Epithelial cell of proximal tubule (primary cell): Measurements from ENCODE around the gene IL24. TPM values are rescaled to one million over a fixed set of nuclear protein-coding genes. Genes with fewer than 3 reads are reported as not detected.

ENCODE experiments used
- DNase-seq: peaks from one replicate; pipeline ENCODE4 v3.0.0-alpha.2; 2011; ENCODE audit warnings: low read depth
- H3K4me3 ChIP-seq: 2 replicates; pipeline ENCODE4 v1.5.1; 2011; ENCODE audit warnings: low read depth, mild to moderate bottlenecking, low read length
- CTCF ChIP-seq: conservative IDR thresholded peaks from 2 replicates; pipeline ENCODE4 v1.5.1; 2012; ENCODE audit warnings: low read depth, mild to moderate bottlenecking, low read length
- total RNA-seq: library from RNA; depleted of rRNA; stranded (reverse); fragments of >200 nt; gene quantifications from 2 replicates; pipeline ENCODE4 v1.2.3, GENCODE V29; 2015

IL24 gene
- total RNA-seq, 1 donor from 2014 or later: 1.1 TPM

GRCh38 chr1:206909883-206910318 is 12.7 kb downstream of the IL24 start:
- no peak for TF ChIP-seq CTCF
- peak overlapping the region; percentile 55 for H3K4me3 ChIP-seq
- DNase-seq: no peak

- peak; percentile 76 for TF ChIP-seq CTCF
- no peak overlapping the region for H3K4me3 ChIP-seq
- DNase-seq: no peak
These were observed 13.9 kb downstream of the IL24 start for GRCh38 chr1:206911064-206911663.

DNA sequence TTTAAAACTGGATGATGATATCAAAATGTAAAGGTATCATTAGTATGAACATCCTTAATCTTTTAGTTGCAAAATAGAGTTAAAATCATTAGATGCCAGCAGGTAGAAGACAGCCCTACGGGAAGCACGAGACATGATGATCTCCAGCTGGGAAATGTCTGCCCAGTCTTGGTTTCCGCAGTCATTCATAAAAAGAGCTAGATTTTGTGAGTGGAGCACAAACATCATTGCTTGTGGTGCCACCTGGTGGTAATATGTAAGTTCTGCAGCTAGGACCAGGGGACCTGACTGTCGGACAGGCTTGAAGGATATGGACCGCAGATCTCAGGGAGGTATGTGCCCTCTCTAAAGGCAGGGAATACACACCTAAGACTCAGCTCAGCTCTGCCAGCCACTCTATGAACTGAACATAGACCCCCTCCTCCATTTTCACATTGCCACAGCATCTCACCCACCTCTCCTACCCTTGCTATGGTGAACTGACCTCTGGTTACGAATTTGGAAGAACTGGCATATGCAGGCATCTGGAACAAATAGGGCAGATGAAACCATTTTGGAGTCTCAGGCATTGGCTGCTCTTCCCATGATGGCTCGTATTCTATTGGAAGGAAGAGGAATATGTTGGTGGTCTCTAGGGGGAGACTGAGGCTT is 15.3 kb downstream of the IL24 start:
- peak; percentile 82 for TF ChIP-seq CTCF
- no peak for DNase-seq
- H3K4me3 ChIP-seq: no peak overlapping the region

DNA sequence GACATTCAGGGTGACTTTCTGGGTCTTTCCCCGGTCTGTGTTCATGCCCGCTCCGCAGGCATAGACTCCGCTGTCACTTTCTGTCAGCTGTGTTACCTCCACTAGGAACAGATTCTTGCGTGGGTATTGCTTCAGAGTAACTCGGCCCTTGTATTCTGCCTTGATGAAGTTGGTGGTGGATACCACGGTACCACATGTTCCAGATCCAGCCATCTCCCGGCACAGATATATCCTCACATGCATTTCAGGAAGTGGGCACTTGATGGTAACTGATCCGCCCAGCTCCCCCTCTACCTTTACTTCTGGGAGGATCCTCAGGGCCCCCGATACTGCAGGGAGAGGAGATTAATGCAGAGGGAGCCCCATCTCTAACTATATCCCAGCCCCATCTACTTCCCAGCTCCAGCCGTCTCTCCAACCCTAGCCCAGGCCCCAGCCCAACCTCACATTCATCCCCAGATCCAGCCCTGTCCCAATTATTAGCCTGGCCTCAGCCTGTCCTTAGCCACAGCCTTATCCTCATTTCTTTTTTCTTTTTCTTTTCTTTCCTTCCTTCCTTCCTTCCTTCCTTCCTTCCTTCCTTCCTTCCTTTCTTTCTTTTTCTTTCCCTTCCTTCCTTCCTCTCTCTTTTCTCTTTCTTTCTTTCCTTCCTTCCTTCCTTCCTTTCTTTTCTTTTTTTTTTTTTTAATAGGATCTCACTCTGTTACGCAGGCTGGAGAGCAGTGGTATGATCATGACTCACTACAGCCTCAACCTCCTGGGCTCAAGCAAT is 16.7 kb downstream of the IL24 start:
- no peak for TF ChIP-seq CTCF
- H3K4me3 ChIP-seq: no peak overlapping the region
- no peak for DNase-seq

- TF ChIP-seq CTCF: no peak
- DNase-seq: no peak
- no peak overlapping the region for H3K4me3 ChIP-seq
These were observed 17.9 kb downstream of the IL24 start for GRCh38 chr1:206915030-206915735.

DNA sequence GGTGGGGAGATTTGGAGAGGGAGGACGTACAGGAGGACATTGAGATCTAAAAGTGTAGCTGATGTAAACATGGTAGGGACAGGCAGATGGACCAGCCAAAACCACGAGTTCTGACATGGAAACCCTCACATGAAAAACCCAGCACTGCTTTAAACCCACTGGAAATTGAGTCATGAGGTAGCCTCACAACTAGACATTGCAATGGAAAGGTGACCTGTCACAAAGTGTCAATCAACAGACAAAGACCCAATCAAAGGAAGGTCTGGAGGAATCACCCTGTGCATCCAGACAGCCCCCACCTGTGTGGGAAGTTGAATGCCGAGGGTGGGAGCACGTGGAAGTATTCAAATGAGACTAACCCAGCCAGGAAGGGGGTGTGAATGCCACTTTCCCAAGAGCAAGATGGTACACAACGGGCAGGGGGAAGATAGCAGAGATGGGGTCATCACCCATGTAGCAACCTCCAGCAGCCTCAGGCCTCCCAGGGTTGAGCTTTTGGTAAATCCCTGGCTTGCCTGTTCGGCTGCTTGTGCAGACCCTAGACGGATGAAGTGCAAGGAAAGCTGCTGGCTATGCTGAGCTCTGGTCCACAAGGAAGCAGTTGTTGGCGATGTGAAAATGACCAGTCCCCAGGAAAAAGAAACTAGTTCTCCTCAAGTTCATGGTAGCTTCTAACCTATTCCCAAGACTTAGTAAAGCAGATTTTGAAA is 18.9 kb downstream of the IL24 start:
- no peak for DNase-seq
- H3K4me3 ChIP-seq: no peak overlapping the region
- no peak for TF ChIP-seq CTCF
